B cell (primary cell): Measurements from ENCODE around the gene ACSF2. TPM values are rescaled to one million over a fixed set of nuclear protein-coding genes. Genes with fewer than 3 reads are reported as not detected.

Experiments used
- ATAC-seq: fragments of 200-7000 bp; cut with Tn5 transposase; one replicate; pipeline ENCODE4 v1.10.0; 2021; ENCODE audit warnings: low read depth, mild to moderate bottlenecking, moderate number of reproducible peaks, moderate library complexity
- CTCF ChIA-PET: fragments of 350-600 bp; sonication (Branson Sonifier 250); formaldehyde crosslinking; loops from one replicate; lab custom pipeline; 2021; ENCODE audit warnings: antibody characterized with exemption, inconsistent platforms; lab: Charles Lee
- POLR2A ChIA-PET: fragments of 350-600 bp; sonication (Branson Sonifier 250); formaldehyde crosslinking; loops from one replicate; lab custom pipeline; 2021; ENCODE audit warnings: antibody characterized with exemption; lab: Charles Lee
- DNase-seq: peaks from one replicate; pipeline ENCODE4 v3.0.0; 2013
- H2AFZ ChIP-seq: 2 replicates; pipeline ENCODE4 v1.6.1; 2012; ENCODE audit warnings: mild to moderate bottlenecking, low read depth, low read length; ENCODE audit not compliant: insufficient read depth, poor library complexity, severe bottlenecking
- H3K27ac ChIP-seq, 2 donors: 1 replicate in 1 of 2; 2 replicates in 1 of 2; pipeline ENCODE4 v1.5.1; 2012 to 2013; ENCODE audit warnings: low read length in 2 of 2, mild to moderate bottlenecking in 2 of 2, moderate library complexity in 1 of 2
- H3K27me3 ChIP-seq, 4 experiments: fragments of 200-600 bp in 1 of 4; sonication (generic) in 1 of 4; replicated peaks in 1 of 4; 1 replicate in 2 of 4; 2 replicates in 2 of 4; pipeline versions ENCODE4 v1.6.1 to v1.7.0; 2013 to 2016; ENCODE audit warnings: low read length in 3 of 4, mild to moderate bottlenecking in 2 of 4, mixed read lengths in 1 of 4, moderate library complexity in 1 of 4; ENCODE audit not compliant: insufficient read depth in 4 of 4, control insufficient read depth in 3 of 4; ENCODE audit errors: control extremely low read depth in 1 of 4
- H3K36me3 ChIP-seq, 2 experiments: replicated peaks in 1 of 2; 1 replicate in 1 of 2; 2 replicates in 1 of 2; pipeline versions ENCODE4 v1.6.1 to v1.7.1; 2013; ENCODE audit warnings: low read length in 1 of 2; ENCODE audit not compliant: insufficient read depth in 2 of 2, control insufficient read depth in 1 of 2; ENCODE audit errors: control extremely low read depth in 1 of 2, extremely low read depth in 1 of 2
- H3K4me1 ChIP-seq, 2 donors: fragments of 200-600 bp in 1 of 2; sonication (generic) in 1 of 2; 1 replicate in 1 of 2; 2 replicates in 1 of 2; pipeline versions ENCODE4 v1.5.1 to v1.6.1; 2013 to 2017; ENCODE audit warnings: low read length in 2 of 2; ENCODE audit not compliant: control insufficient read depth in 2 of 2, insufficient read depth in 2 of 2
- H3K4me2 ChIP-seq: replicated peaks from 2 replicates; pipeline ENCODE3; 2012; ENCODE audit warnings: mild to moderate bottlenecking, low read depth, low read length; ENCODE audit not compliant: poor library complexity, severe bottlenecking
- H3K4me3 ChIP-seq, 5 experiments: fragments of 200-600 bp in 1 of 5; sonication (generic) in 1 of 5; 1 replicate in 3 of 5; 2 replicates in 2 of 5; pipeline versions ENCODE4 v1.5.1 to v1.7.0; 2011 to 2016; ENCODE audit warnings: low read length in 4 of 5, mild to moderate bottlenecking in 4 of 5, low read depth in 2 of 5, control low read depth in 1 of 5, moderate library complexity in 1 of 5; ENCODE audit not compliant: insufficient read depth in 1 of 5; ENCODE audit errors: control extremely low read depth in 1 of 5, extremely low read depth in 1 of 5
- H3K79me2 ChIP-seq: fragments of 200-600 bp; sonication (generic); one replicate; pipeline ENCODE4 v1.6.0; 2016; ENCODE audit warnings: low read length; ENCODE audit not compliant: control insufficient read depth, insufficient read depth
- H3K9ac ChIP-seq: fragments of 200-600 bp; sonication (generic); 2 replicates; pipeline ENCODE4 v1.6.1; 2017; ENCODE audit warnings: mild to moderate bottlenecking, low read length, moderate library complexity
- H3K9me3 ChIP-seq, 3 donors: one replicate each; pipeline versions ENCODE4 v1.6.1 to v1.7.1; 2013; ENCODE audit warnings: low read length in 2 of 3; ENCODE audit not compliant: control insufficient read depth in 2 of 3, insufficient read depth in 1 of 3; ENCODE audit errors: control extremely low read depth in 1 of 3
- H4K20me1 ChIP-seq: 2 replicates; pipeline ENCODE4 v1.6.0; 2012; ENCODE audit warnings: mild to moderate bottlenecking, low read length; ENCODE audit not compliant: insufficient read depth, control insufficient read depth, poor library complexity, severe bottlenecking
- H3K27ac Mint-ChIP-seq: one replicate; pipeline ENCODE4 v1.8.0; 2021; ENCODE audit warnings: mixed read lengths
- H3K27me3 Mint-ChIP-seq: one replicate; pipeline ENCODE4 v1.8.0; 2021; ENCODE audit warnings: mixed read lengths
- H3K4me1 Mint-ChIP-seq: one replicate; pipeline ENCODE4 v1.8.0; 2021; ENCODE audit warnings: mixed read lengths
- H3K4me3 Mint-ChIP-seq: one replicate; pipeline ENCODE4 v1.8.0; 2021; ENCODE audit warnings: mixed read lengths
- H3K9me3 Mint-ChIP-seq: one replicate; pipeline ENCODE4 v1.8.0; 2022; ENCODE audit warnings: mixed read lengths; ENCODE audit not compliant: insufficient read depth
- CTCF ChIP-seq: fragments of 200-600 bp; IDR thresholded peaks from one replicate; pipeline ENCODE4 v1.8.0; 2022; ENCODE audit warnings: antibody characterized with exemption, mild to moderate bottlenecking
- EZH2 ChIP-seq: IDR thresholded peaks from 2 replicates; pipeline ENCODE4 v1.6.1; 2012; ENCODE audit warnings: borderline replicate concordance, low read depth, mild to moderate bottlenecking, moderate library complexity, low read length; ENCODE audit not compliant: insufficient read depth, poor library complexity, severe bottlenecking
- WGBS: methylation state at CpG from one replicate; pipeline ENCODE4 v1.1.5; 2013; ENCODE audit warnings: missing lambda C conversion rate; ENCODE audit not compliant: insufficient coverage; 5-methylcytosine and 5-hydroxymethylcytosine counted together
- intact Hi-C: fragments of 100-400 bp; cut with micrococcal nuclease; formaldehyde crosslinking; loops from one replicate; pipeline ENCODE4 v1.10.0; 2022
- polyA plus RNA-seq: library from polyadenylated mRNA; depleted of rRNA; stranded (reverse); fragments of >200 nt; gene quantifications from 2 replicates; pipeline ENCODE4 v1.2.3, GENCODE V29; 2012
- total RNA-seq, 2 donors: library from RNA; stranded (reverse); fragments of 120-200 nt in 1 of 2; gene quantifications; 1 replicate in 1 of 2; 2 replicates in 1 of 2; pipeline versions ENCODE4 v1.2.3 to v1.2.4, GENCODE V29; 2013 to 2022

ACSF2 gene
- total and polyA plus RNA-seq, 2 donors (not counting 1 experiment from before 2014, with no cell fraction given), result 59.6 to 66.1 TPM

- no peak overlapping the region for H3K9ac ChIP-seq
- Mint-ChIP-seq H3K27ac (no peak overlapping the region), H3K27me3 (no peaks in the 10 kb centered on the region), H3K4me3 (no peak overlapping the region), H3K4me1 (peaks cover 40% of the 10 kb centered on the region), H3K9me3 (no peaks in the 10 kb centered on the region)
- 98% methylated on average over 6 of the region's 6 CpGs for WGBS
- H3K4me2 ChIP-seq, result no peak overlapping the region
- intact Hi-C loops, result no loop called here
- H4K20me1 ChIP-seq, result peaks cover 34% of the 10 kb centered on the region
- DNase-seq (no peak), ATAC-seq (no peak)
- POLR2A ChIA-PET, result no interaction called here
- peaks cover 37% of the 10 kb centered on the region for H3K79me2 ChIP-seq
- peaks cover 25 to 27% of the 10 kb centered on the region in 2 donors for H3K4me1 ChIP-seq
- no peaks in the 10 kb centered on the region for H3K27me3 ChIP-seq
- no peak overlapping the region for H3K27ac ChIP-seq
- no peak overlapping the region for H3K4me3 ChIP-seq
- TF ChIP-seq CTCF (no peak), EZH2 (no peak)
- H3K9me3 ChIP-seq, result no peaks in the 10 kb centered on the region
- CTCF ChIA-PET, result interaction anchor here (1.2 kb wide), 1 partner anchor 31 kb away, joined by 3 read pairs; no protein-coding TSS in a partner anchor
- H2AFZ ChIP-seq, result no peak overlapping the region
- H3K36me3 ChIP-seq, result peaks cover 29 to 72% of the 10 kb centered on the region in 2 experiments
These were observed 33.4 kb upstream of the ACSF2 start for GRCh38 chr17:50392621-50393020.

DNA sequence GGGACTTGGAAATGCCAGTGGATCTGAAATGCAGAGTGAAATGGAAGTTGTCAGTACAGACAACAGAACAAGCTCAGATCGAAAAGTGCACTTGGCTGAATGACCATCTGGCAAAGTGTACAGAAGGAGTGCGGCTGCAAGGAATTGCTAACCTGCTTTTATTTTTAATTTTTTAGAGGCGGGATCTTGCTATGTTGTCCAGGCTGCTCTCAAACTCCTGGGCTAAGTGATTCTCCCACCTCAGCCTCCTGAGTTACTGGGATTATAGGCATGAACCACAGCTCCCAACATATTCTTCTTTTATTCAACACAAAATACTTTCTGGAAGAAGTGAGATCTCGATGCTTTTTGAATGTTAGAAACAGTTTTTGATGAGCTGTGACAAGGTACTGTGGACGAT is 32.3 kb upstream of the ACSF2 start:
- 97% methylated on average over 4 of the region's 5 CpGs for WGBS
- H3K27me3 Mint-ChIP-seq, result no peaks in the 10 kb centered on the region
- H3K4me1 Mint-ChIP-seq, result peaks cover 43% of the 10 kb centered on the region

More for the DNA sequence above, 32.3 kb upstream of the ACSF2 start:
- Histone ChIP-seq H2AFZ (no peak overlapping the region), H3K4me3 (no peak overlapping the region), H3K27me3 (no peaks in the 10 kb centered on the region), H3K4me1 (peaks cover 27 to 33% of the 10 kb centered on the region in 2 donors), H3K9me3 (no peaks in the 10 kb centered on the region), H4K20me1 (peaks cover 24% of the 10 kb centered on the region), H3K36me3 (peaks cover 24 to 61% of the 10 kb centered on the region in 2 experiments), H3K27ac (no peak overlapping the region), H3K4me2 (no peak overlapping the region), H3K9ac (no peak overlapping the region), H3K79me2 (peaks cover 40% of the 10 kb centered on the region)
- no peak overlapping the region for H3K4me3 Mint-ChIP-seq
- ChIA-PET CTCF (no interaction called here), POLR2A (no interaction called here)
- ATAC-seq (no peak), DNase-seq (no peak)
- intact Hi-C loops, result no loop called here
- no peaks in the 10 kb centered on the region for H3K9me3 Mint-ChIP-seq
- H3K27ac Mint-ChIP-seq, result no peak overlapping the region
- no peak for TF ChIP-seq CTCF
- no peak for TF ChIP-seq EZH2
